ENCODE measurements around the gene FUT1. TPM values are rescaled to one million over a fixed set of nuclear protein-coding genes. Genes with fewer than 3 reads are reported as not detected.

The FUT1 gene
- total and polyA plus RNA-seq, 2 of the 8 experiments (the other 6 are each of a cell fraction or from before 2014, with no cell fraction given) = 7.4 to 12.9 TPM

DNA sequence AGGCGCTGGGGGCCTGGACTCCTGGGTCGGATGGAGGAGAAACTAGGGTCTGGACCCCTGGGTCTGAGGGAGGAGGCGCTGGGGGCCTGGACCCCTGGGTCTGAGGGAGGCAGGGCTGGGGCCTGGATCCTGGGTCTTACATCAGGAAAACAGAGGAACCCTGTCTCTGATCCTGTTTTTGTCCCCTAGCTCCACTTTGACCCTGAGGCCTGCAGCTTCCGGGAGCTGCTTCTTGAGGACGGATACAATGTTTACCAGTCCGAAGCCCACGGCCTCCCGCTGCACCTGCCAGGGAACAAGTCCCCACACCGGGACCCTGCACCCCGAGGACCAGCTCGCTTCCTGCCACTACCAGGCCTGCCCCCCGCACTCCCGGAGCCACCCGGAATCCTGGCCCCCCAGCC lies 5.3 kb upstream of the FUT1 start (continued):
- TF ChIP-seq CEBPB (IDR thresholded peaks at IDR 0.05; ENCODE audit: low read depth, low read length) = no peak
- TF ChIP-seq SAP30 (IDR thresholded peaks at IDR 0.05; ENCODE audit: insufficient read depth, insufficient replicate concordance, low read length) = no peak
- TF ChIP-seq GTF2F1 (IDR thresholded peaks at IDR 0.05; ENCODE audit: borderline replicate concordance, low read depth, low read length) = no peak
- TF ChIP-seq BRCA1 (IDR thresholded peaks at IDR 0.05; ENCODE audit: low read depth, low read length) = no peak
- no peak for TF ChIP-seq SP2 (IDR thresholded peaks at IDR 0.05; ENCODE audit: low read length)
- no peak for TF ChIP-seq TAF1 (IDR thresholded peaks at IDR 0.05; ENCODE audit: low read depth, low read length)

All from H1 (cell line).